B cell (primary cell): Measurements from ENCODE around the gene NOP16. TPM values are rescaled to one million over a fixed set of nuclear protein-coding genes. Genes with fewer than 3 reads are reported as not detected.

Experiments used
- ATAC-seq: fragments of 200-7000 bp; cut with Tn5 transposase; one replicate; pipeline ENCODE4 v1.10.0; 2021; ENCODE audit warnings: low read depth, mild to moderate bottlenecking, moderate number of reproducible peaks, moderate library complexity
- CTCF ChIA-PET: fragments of 350-600 bp; sonication (Branson Sonifier 250); formaldehyde crosslinking; loops from one replicate; lab custom pipeline; 2021; ENCODE audit warnings: antibody characterized with exemption, inconsistent platforms; lab: Charles Lee
- POLR2A ChIA-PET: fragments of 350-600 bp; sonication (Branson Sonifier 250); formaldehyde crosslinking; loops from one replicate; lab custom pipeline; 2021; ENCODE audit warnings: antibody characterized with exemption; lab: Charles Lee
- DNase-seq: peaks from one replicate; pipeline ENCODE4 v3.0.0; 2013
- H2AFZ ChIP-seq: 2 replicates; pipeline ENCODE4 v1.6.1; 2012; ENCODE audit warnings: mild to moderate bottlenecking, low read depth, low read length; ENCODE audit not compliant: insufficient read depth, poor library complexity, severe bottlenecking
- H3K27ac ChIP-seq, 2 donors: 1 replicate in 1 of 2; 2 replicates in 1 of 2; pipeline ENCODE4 v1.5.1; 2012 to 2013; ENCODE audit warnings: low read length in 2 of 2, mild to moderate bottlenecking in 2 of 2, moderate library complexity in 1 of 2
- H3K27me3 ChIP-seq, 4 experiments: fragments of 200-600 bp in 1 of 4; sonication (generic) in 1 of 4; replicated peaks in 1 of 4; 1 replicate in 2 of 4; 2 replicates in 2 of 4; pipeline versions ENCODE4 v1.6.1 to v1.7.0; 2013 to 2016; ENCODE audit warnings: low read length in 3 of 4, mild to moderate bottlenecking in 2 of 4, mixed read lengths in 1 of 4, moderate library complexity in 1 of 4; ENCODE audit not compliant: insufficient read depth in 4 of 4, control insufficient read depth in 3 of 4; ENCODE audit errors: control extremely low read depth in 1 of 4
- H3K36me3 ChIP-seq, 2 experiments: replicated peaks in 1 of 2; 1 replicate in 1 of 2; 2 replicates in 1 of 2; pipeline versions ENCODE4 v1.6.1 to v1.7.1; 2013; ENCODE audit warnings: low read length in 1 of 2; ENCODE audit not compliant: insufficient read depth in 2 of 2, control insufficient read depth in 1 of 2; ENCODE audit errors: control extremely low read depth in 1 of 2, extremely low read depth in 1 of 2
- H3K4me1 ChIP-seq, 2 donors: fragments of 200-600 bp in 1 of 2; sonication (generic) in 1 of 2; 1 replicate in 1 of 2; 2 replicates in 1 of 2; pipeline versions ENCODE4 v1.5.1 to v1.6.1; 2013 to 2017; ENCODE audit warnings: low read length in 2 of 2; ENCODE audit not compliant: control insufficient read depth in 2 of 2, insufficient read depth in 2 of 2
- H3K4me2 ChIP-seq: replicated peaks from 2 replicates; pipeline ENCODE3; 2012; ENCODE audit warnings: mild to moderate bottlenecking, low read depth, low read length; ENCODE audit not compliant: poor library complexity, severe bottlenecking
- H3K4me3 ChIP-seq, 5 experiments: fragments of 200-600 bp in 1 of 5; sonication (generic) in 1 of 5; 1 replicate in 3 of 5; 2 replicates in 2 of 5; pipeline versions ENCODE4 v1.5.1 to v1.7.0; 2011 to 2016; ENCODE audit warnings: low read length in 4 of 5, mild to moderate bottlenecking in 4 of 5, low read depth in 2 of 5, control low read depth in 1 of 5, moderate library complexity in 1 of 5; ENCODE audit not compliant: insufficient read depth in 1 of 5; ENCODE audit errors: control extremely low read depth in 1 of 5, extremely low read depth in 1 of 5
- H3K79me2 ChIP-seq: fragments of 200-600 bp; sonication (generic); one replicate; pipeline ENCODE4 v1.6.0; 2016; ENCODE audit warnings: low read length; ENCODE audit not compliant: control insufficient read depth, insufficient read depth
- H3K9ac ChIP-seq: fragments of 200-600 bp; sonication (generic); 2 replicates; pipeline ENCODE4 v1.6.1; 2017; ENCODE audit warnings: mild to moderate bottlenecking, low read length, moderate library complexity
- H3K9me3 ChIP-seq, 3 donors: one replicate each; pipeline versions ENCODE4 v1.6.1 to v1.7.1; 2013; ENCODE audit warnings: low read length in 2 of 3; ENCODE audit not compliant: control insufficient read depth in 2 of 3, insufficient read depth in 1 of 3; ENCODE audit errors: control extremely low read depth in 1 of 3
- H4K20me1 ChIP-seq: 2 replicates; pipeline ENCODE4 v1.6.0; 2012; ENCODE audit warnings: mild to moderate bottlenecking, low read length; ENCODE audit not compliant: insufficient read depth, control insufficient read depth, poor library complexity, severe bottlenecking
- H3K27ac Mint-ChIP-seq: one replicate; pipeline ENCODE4 v1.8.0; 2021; ENCODE audit warnings: mixed read lengths
- H3K27me3 Mint-ChIP-seq: one replicate; pipeline ENCODE4 v1.8.0; 2021; ENCODE audit warnings: mixed read lengths
- H3K4me1 Mint-ChIP-seq: one replicate; pipeline ENCODE4 v1.8.0; 2021; ENCODE audit warnings: mixed read lengths
- H3K4me3 Mint-ChIP-seq: one replicate; pipeline ENCODE4 v1.8.0; 2021; ENCODE audit warnings: mixed read lengths
- H3K9me3 Mint-ChIP-seq: one replicate; pipeline ENCODE4 v1.8.0; 2022; ENCODE audit warnings: mixed read lengths; ENCODE audit not compliant: insufficient read depth
- CTCF ChIP-seq: fragments of 200-600 bp; IDR thresholded peaks from one replicate; pipeline ENCODE4 v1.8.0; 2022; ENCODE audit warnings: antibody characterized with exemption, mild to moderate bottlenecking
- EZH2 ChIP-seq: IDR thresholded peaks from 2 replicates; pipeline ENCODE4 v1.6.1; 2012; ENCODE audit warnings: borderline replicate concordance, low read depth, mild to moderate bottlenecking, moderate library complexity, low read length; ENCODE audit not compliant: insufficient read depth, poor library complexity, severe bottlenecking
- WGBS: methylation state at CpG from one replicate; pipeline ENCODE4 v1.1.5; 2013; ENCODE audit warnings: missing lambda C conversion rate; ENCODE audit not compliant: insufficient coverage; 5-methylcytosine and 5-hydroxymethylcytosine counted together
- intact Hi-C: fragments of 100-400 bp; cut with micrococcal nuclease; formaldehyde crosslinking; loops from one replicate; pipeline ENCODE4 v1.10.0; 2022
- polyA plus RNA-seq: library from polyadenylated mRNA; depleted of rRNA; stranded (reverse); fragments of >200 nt; gene quantifications from 2 replicates; pipeline ENCODE4 v1.2.3, GENCODE V29; 2012
- total RNA-seq, 2 donors: library from RNA; stranded (reverse); fragments of 120-200 nt in 1 of 2; gene quantifications; 1 replicate in 1 of 2; 2 replicates in 1 of 2; pipeline versions ENCODE4 v1.2.3 to v1.2.4, GENCODE V29; 2013 to 2022

Gene NOP16
- total and polyA plus RNA-seq, 2 donors (not counting 1 experiment from before 2014, with no cell fraction given), result 25.0 to 27.8 TPM

DNA sequence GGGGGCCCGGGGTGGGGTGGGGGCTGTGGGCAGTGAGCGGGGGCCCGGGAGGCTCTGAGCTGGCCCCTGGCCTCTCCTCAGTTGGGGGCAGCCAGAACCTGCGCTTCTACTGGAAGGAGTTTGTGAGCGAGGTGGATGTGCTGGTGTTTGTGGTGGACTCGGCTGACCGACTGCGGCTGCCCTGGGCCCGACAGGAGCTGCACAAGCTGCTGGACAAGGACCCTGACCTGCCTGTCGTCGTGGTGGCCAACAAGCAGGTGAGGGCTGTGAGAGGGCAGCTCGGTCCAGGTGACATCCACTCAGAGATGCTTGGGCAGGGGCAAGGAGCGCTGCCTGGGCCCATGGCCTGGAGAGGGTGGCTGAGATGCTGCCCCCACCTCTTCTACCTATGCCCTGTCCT, 19.7 kb downstream of the NOP16 start:
- Histone ChIP-seq H3K79me2 (no peaks in the 10 kb centered on the region), H3K36me3 (peaks cover 0 to 15% of the 10 kb centered on the region in 2 experiments), H3K27ac (no peak overlapping the region), H3K4me2 (no peak overlapping the region), H4K20me1 (no peaks in the 10 kb centered on the region), H3K9ac (no peak overlapping the region), H2AFZ (no peak overlapping the region), H3K4me1 (peaks cover 16 to 20% of the 10 kb centered on the region in 2 donors), H3K4me3 (no peak overlapping the region), H3K9me3 (peaks cover 0 to 3% (median 0%) of the 10 kb centered on the region in 3 donors), H3K27me3 (no peaks in the 10 kb centered on the region)
- ATAC-seq, result no peak
- TF ChIP-seq CTCF (no peak), EZH2 (no peak)
- 97% methylated on average over 12 of the region's 13 CpGs for WGBS
- H3K27me3 Mint-ChIP-seq, result no peaks in the 10 kb centered on the region
- no peak for DNase-seq
- peaks cover 19% of the 10 kb centered on the region for H3K4me1 Mint-ChIP-seq
- no peak overlapping the region for H3K4me3 Mint-ChIP-seq
- H3K27ac Mint-ChIP-seq, result no peak overlapping the region
- POLR2A ChIA-PET, result no interaction called here
- intact Hi-C loops, result no loop called here
- CTCF ChIA-PET, result no interaction called here
- no peaks in the 10 kb centered on the region for H3K9me3 Mint-ChIP-seq

DNA sequence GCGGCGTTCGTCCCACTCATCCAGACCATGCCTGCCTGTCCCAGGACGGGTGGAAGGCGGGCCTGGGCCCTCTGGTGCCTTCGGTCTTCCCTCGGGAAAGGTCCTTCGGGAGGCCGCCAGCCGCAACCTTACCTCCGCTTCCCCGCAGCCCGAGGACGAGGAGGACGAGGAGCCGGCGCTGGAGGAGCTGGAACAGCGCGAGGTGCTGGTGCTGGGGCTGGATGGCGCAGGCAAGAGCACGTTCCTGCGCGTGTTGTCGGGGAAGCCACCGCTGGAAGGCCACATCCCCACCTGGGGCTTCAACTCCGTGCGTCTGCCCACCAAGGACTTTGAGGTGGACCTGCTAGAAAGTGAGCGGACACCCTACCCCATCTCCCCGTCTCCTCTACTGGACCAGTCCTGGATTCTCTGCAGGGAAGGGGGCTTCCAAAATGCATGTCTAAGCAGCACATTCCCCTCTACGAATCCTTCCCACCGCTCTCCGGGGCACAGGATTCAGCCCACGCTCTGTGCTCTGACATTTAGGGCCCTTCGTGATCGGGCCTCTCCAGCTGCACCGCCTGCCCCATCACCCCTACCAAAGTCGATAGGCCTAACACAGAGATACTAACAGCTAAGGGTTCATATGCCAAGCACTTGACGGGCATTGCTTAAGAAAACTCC, 22.0 kb downstream of the NOP16 start:
- POLR2A ChIA-PET, result interaction anchor here (0.5 kb wide), 1 partner anchor 23 kb away, joined by 5 read pairs; no protein-coding TSS in a partner anchor
- intact Hi-C loops, result no loop called here
- H3K4me2 ChIP-seq, result peak overlapping the region; percentile 89

More for the DNA sequence above, 22.0 kb downstream of the NOP16 start:
- Histone ChIP-seq H3K36me3 (peaks cover 0 to 15% of the 10 kb centered on the region in 2 experiments), H3K27me3 (no peaks in the 10 kb centered on the region), H3K79me2 (peaks cover under 1% of the 10 kb centered on the region), H3K9ac (peak overlapping the region; percentile 68), H3K4me3 (peak overlapping the region in 3 of 5 experiments; percentile 66 to 73 (median 71)), H3K27ac (no peak overlapping the region), H4K20me1 (no peaks in the 10 kb centered on the region), H3K4me1 (peaks cover 17 to 23% of the 10 kb centered on the region in 2 donors), H2AFZ (peak overlapping the region; percentile 88), H3K9me3 (no peaks in the 10 kb centered on the region)
- Mint-ChIP-seq H3K27ac (peak overlapping the region; percentile 66), H3K4me1 (peaks cover 25% of the 10 kb centered on the region), H3K27me3 (no peaks in the 10 kb centered on the region), H3K4me3 (peak overlapping the region; percentile 82), H3K9me3 (no peaks in the 10 kb centered on the region)
- CTCF ChIA-PET, result interaction anchor here (1.2 kb wide), 1 partner anchor 23 kb away, joined by 3 read pairs; no protein-coding TSS in a partner anchor
- TF ChIP-seq CTCF, result no peak
- no peak for TF ChIP-seq EZH2
- DNase-seq (no peak), ATAC-seq (no peak)
- WGBS, result 88% methylated on average over 36 of the region's 38 CpGs
